HG03108 (cell line): ENCODE measurements around the gene FAM234B.
A peak's percentile ranks its signal among the peaks of the same experiment; 100 is the strongest.
"Not testable (repeated sequence)": the region's sequence is repeated elsewhere in the genome, so short reads cannot be mapped to it uniquely, and the experiment has no call there.

Experiments
- ATAC-seq: cut with Tn5 transposase; IDR thresholded peaks from one replicate; pipeline ENCODE4 v1.9.1; 2021; ENCODE audit warnings: moderate library complexity; ENCODE audit not compliant: unreplicated experiment

The FAM234B gene

DNA sequence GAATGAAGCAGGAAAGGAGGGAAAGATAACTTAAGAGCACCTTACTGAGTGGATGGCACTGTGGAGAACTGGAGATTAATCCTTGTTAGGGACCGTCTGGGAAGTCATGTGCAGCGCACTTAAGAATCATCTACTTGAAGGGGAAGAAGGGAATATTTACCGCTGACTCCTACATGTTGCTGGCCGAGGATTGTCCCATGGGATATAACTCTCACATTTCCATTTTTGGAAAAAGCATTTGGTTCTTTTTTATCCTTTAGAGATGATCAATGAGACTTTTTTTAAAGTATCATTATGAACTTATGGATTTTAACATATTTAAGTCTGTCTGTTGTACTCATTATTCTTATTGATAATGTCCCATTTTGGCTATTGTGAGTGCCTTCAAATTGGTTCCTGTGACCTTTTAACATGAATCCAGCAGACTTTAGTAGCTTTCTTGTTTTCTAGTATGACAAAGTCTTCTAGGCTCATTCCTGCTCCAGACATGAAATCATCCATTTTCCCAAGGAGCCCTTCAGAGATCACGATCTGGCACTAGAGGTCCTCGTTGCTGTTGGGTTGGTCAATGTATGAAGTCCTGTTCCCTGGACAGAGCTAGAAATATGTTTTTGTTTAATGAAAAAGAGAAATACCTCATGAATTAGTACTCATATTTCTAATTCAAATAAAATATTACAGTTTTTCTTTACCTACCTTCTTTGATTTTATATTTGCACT lies 20.2 kb upstream of the FAM234B start:
- no peak for ATAC-seq

DNA sequence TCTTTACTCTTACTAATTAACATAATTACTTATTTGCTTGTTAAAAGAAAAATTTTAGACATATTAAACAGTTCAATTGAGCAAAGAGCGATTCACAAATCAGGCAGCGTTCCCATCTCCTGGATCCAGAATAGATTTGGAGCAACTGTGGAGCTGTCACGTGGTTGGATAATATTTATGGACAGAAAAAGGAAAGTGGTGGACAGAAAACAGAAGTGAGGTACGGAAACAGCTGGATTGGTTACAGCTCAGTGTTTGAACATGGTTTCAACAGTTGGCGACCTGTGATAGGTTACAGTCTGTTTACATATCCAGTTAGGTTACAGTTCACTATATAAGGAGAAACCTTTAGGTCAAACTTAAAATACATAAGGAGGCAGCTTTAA lies 19.7 kb upstream of the FAM234B start:
- no peak for ATAC-seq

DNA sequence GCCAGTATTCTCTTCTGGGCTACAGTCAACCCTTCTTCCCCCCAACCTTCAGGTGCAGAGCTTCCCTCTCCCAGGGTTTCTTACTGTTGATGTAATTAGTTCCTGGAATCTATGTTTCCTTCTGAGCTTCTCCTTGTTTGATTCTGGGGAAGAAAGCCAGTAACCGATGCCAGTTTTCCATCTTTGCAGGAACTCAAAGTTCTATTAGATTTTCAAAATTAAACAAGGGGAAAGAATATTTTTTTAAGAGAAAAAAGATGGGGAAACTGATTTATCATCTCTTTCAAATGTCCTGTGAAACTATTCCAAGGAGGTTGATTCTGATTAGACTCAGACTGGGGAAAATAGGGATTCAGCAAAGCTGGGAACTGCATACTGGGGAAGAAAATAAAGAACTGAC lies 17.9 kb upstream of the FAM234B start:
- ATAC-seq: no peak

DNA sequence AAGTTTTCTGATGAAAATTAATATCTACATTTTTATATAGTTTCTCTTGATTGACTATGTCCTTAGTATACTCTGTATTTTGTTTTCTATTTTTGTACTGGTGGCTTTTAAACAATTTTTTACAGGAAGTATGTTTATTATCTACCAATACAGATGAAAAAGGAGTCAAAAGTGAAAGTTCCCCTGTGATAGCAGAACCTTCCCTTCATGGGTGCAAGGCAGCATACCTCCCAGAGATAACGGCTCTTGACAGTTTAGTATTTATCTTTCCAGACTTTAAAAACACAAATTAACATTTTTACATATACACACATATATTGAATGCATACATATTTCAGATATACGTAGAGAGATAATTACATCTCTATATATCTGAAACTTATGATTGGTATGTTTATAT lies 17.1 kb upstream of the FAM234B start:
- ATAC-seq: no peak

DNA sequence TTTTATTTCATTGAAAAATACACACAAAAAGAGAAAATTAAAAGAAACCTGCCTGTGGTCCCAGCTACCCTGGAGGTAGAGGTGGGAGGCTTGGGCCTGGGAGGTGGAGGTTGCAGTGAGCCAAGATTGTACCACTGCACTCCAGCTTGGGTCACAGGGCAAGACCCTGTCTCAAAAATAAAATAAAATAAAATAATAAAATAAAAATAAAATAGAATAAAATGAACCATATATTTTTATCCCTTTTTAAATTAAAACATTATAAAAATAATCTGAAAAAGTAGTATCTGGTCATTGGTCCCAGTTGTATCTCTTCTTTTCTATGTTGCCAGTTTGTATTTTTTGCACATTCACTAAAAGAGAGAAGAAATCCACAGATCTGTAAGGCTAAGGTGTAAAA lies 16.7 kb upstream of the FAM234B start:
- ATAC-seq: no peak

DNA sequence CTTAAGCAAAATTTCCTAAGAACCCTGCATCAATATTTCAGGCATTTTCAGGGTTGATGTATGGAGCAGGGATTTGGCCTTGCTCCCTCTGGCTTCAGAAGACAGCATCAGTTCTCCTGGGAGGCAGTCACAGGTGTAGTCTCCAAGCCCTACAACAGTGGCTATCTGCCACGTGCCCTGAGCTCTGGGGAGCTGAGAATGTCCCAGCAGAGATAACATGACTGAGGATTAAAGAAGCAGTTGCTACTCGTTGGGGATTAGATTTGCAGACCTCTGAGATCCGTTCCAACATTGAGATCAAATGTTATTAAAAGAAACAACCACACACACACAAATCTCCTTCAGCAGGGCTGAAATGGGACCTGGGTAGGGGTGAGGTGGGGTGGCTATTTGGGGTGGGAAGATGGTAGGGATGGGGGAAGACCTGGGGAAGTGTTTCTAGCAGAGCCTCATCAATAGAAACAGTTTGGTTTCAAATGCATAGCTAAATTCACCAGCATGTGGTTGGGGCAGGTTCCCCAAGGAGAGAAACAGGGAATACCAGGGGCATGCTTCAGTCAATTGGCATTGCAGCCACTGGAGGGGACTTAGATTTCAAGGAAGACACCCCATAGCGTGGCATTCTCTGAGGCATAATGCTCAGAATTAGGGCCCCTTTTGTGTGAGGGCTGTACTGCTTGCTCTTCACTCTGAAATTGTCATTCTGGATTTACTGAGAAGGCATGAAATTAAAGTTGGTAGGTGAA lies 15.2 kb upstream of the FAM234B start:
- no peak for ATAC-seq

DNA sequence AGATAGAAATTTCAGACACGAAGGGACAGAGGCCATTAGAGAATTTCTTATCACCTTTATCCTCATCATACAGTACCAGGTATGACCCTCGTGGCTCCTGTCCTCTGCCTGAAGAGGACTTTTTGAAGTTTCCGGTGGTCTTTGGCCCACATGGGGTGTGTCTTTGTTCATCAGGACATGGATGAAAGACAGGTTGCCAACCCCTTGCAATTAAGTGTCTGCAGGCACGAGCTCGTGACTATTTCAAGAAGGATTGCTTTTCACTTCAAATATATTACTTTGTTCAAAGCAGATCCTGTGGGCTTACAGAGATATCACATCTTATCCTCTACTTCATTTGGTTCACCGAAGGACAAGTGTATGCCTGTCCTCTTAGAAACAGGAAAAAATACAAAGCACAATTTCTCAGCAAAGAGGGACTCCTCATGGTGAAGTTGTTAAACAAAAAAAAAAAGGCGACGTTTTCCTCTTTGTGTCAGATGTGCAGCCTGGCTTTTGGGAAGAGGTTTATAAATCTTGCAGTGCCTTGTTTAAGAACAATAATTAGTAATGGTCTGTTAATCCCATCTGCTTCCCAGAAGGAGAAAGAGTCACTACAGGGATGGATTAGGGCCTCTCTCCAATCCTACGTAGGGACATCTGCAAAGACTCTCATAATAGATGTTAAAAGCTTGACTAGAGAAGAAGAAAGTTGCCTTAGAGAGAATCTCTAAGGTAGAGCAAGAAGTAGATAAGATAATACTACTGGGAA lies 13.5 kb upstream of the FAM234B start:
- no peak for ATAC-seq

DNA sequence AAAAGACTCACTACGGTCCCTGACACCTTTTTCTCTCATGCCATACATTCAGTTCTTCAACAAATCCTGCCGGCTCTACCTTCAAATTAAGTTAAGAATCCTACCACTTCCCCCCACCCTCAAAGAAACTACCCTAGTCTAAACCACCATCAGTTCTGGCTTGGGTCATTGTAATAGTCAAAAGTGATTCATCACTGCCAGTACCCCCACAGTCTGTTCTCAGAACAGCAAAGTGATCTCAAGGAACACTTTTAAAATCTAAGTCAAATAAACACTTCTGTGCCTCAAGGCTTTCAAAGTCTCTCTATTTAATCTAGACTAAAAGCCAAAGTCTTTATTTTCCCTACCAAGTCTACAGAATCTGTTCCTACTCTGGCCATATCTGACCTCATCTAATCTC lies 12.0 kb upstream of the FAM234B start:
- ATAC-seq: no peak

DNA sequence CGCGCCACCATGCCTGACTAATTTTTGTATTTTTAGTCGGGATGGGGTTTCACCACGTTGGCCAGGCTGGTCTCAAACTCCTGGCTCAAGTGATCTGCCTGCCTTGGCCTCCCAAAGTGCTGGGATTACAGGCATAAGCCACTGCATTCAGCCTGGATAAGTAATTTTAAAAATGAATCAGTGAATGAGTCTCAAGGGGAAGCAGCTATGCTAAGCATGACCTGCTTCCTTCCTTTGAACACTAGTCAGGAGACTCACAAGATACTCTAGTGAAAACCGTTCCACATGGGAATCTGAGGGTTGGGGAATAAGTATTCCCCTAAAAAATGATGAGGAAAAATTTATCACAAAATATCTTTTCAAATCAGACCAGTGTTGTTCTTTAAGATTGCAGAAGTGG lies 10.7 kb upstream of the FAM234B start:
- ATAC-seq: no peak

DNA sequence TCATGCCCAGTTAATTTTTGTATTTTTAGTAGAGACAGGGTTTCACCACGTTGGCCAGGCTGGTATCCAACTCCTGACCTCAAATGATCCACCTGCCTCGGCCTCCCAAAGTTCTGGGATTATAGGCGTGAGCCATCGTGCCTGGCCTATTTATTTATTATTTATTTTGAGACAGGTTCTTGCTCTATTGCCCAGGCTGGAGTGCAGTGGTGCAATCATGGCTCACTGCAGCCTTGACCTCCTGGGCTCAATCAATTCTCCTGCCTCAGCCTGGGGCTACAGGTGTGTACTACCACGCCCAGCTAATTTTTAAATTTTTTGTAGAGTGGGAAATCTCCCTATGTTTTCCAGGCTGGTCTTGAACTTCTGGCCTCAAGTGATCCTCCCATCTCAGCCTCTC lies 8.8 kb upstream of the FAM234B start:
- ATAC-seq: not testable (repeated sequence)

DNA sequence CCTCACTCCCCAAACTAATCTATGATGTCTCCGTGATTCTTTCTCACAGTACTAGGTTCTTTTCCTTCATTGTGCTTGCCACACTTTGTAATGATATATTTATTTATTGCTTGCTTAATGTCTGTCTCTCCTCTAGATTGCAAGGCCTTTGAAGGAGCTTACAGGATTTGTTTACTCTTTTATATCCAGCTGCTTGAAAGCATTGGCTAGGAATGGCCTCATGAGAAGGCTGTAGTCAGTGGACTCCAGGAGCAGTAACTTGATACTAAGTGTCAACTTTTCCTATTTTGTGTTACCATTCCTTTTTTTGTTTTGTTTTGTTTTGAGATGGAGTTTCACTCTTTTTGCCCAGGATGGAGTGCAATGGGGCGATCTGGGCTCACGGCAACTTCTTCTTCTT lies 7.3 kb upstream of the FAM234B start:
- ATAC-seq: no peak

DNA sequence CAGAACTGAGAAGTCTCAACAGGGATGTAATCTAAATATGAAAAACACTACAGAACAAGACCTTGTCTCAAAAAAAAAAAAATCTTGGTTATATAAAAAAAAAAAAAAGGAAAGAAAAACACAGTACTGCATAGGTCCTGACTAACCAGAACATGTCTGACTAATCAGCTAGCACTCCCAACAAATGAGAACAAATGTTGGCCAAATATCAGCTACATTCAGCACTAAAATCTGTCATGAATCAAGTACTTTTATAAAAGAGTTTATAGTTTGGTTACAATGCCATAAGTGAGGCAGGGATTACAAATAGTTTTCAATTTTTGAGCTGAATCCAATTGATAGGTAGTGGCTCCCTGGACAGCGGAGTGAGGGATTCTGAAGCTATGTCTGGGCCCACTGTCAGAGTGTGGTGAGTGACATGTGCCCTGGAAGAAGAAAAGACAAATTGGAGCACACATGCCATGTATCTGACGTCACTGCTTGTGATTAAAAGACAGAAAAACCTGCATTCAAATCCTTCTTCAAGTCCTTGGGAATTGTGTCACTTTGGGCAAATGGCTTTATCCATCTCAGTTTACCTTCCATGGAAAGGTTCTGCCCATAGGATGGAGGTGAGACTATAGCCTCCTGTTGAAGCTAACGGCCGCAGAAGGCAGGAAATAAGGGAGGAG lies 5.6 kb upstream of the FAM234B start:
- ATAC-seq: no peak

DNA sequence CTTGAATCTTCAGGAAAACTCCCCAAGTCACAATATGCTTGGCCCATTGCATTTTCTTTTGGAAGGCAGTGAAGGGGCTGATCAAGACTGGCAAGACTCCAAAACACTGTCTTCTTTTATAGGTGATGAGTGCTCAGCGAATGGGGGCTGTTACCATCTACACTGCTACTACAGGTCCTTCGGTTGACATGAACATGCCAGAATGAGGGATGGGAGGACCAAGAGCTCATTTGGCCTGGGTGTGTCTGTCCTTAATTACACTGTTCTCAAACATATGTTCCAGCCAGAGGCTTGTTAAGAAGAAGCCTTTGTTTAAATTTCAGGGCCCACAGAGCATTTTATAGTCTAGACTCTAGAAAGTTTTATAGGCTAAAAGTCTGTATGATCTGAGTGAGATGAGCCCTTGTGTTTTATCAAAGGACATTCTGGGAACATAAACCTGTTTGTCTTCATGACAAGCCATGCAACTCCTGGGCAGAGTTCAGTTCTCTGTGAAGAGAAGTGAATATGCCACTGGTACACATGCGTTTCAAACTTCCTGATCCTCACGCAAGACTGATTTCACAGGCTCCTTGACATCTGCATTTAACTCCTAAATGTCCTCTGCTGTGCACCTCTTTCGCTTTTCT lies 4.7 kb upstream of the FAM234B start:
- no peak for ATAC-seq

DNA sequence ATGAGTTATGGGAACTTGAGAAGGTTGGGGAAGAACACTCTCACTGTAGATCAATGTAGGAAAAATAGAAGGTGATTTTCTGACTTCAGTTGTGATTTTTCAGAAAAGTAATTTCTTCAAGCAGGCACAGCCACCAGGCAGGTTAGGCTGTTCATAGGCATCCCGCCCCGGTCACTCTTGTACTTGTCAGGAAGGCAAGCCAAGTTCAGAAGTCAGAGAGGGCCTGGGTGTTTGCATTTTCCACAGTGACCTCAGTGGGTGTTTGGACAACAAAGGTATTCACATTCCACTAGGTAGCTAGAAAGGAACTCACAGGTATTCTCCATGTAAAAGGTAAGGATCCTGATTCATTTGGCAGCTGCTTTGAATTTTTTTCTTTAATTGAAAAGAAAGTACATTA lies 3.0 kb upstream of the FAM234B start:
- no peak for ATAC-seq

DNA sequence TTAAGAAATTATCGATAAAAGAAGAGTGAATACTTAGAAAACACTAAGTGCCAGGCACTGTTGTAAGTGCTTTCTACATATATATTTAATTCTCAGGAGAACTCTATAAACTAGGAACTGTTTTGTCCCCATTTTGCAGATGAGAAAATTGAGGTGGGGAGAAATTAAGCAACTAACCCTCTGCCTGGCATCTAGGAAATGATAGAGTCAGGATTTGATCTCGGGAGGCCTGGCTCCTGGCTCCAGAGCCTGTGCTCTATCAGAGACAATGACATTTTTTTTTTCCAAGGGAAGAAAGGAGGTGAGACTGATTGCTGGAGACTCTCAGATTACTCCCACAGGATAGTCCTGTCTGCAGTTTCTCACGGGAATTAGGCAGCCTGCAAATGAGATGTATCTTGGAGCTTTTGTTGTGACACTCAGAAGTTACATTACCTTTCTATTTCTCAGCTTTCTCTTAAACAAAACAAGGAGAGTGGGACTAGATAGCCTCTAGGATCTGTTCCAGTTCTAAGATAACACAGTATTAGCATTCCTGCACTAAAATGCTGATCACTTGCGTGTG lies 1.4 kb upstream of the FAM234B start:
- ATAC-seq: no peak

DNA sequence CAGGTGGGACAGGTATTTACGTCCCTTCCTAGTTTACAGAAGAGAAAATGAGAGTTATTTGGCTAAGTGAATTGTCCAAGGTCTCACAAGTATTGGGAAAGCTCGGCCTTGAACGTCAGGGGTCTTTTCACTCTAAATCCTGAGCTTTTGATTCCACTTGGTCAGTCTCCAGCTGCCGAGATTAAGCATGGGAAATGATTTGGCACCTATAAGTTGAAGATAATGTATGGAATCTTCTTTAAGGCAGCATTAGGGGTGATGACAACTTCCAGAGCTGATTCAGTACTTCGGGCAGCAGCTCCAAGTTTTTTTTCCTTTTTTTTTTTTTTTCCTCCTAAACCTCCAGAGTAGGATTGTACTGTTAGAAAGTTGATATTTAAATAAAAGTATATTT lies 722 bp downstream of the FAM234B start:
- no peak for ATAC-seq

DNA sequence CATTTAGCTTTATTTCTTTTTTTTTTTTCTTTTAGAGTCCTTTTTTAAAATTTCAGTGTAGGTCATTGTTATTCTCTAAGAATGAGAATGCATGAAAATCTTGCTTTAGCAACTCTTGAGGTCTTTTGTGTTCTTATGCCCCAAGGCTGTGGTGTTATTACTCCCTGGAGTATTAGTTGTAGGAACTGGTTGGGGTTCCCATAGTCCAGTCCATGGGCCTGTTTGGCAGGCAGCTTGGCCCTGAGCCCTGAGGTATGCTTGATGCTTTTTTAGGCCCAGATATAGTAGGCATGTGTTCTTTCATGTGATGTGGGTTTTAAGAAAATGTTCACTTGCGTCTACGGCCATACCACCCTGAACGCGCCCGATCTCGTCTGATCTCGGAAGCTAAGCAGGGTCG lies 1.6 kb downstream of the FAM234B start:
- ATAC-seq: no peak

DNA sequence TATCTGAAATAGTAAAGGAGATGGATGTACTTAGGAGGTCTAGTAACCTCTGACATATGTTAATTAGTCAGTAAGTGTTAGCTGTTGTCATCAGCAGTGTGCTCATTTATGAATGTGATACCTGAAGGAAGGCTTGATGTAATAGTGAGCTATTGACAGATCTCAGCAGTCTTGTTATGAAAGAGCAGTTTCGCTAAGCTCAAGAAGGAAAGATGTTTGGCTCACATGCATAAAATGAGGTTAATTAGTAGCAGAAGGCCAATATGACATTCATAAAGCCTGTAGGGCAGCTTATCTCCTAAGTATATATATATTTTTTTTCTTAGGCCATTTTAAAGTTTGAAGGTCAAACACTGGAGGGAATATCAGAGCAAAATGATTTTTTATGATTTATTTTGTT lies 2.8 kb downstream of the FAM234B start:
- peak; percentile 49 for ATAC-seq

DNA sequence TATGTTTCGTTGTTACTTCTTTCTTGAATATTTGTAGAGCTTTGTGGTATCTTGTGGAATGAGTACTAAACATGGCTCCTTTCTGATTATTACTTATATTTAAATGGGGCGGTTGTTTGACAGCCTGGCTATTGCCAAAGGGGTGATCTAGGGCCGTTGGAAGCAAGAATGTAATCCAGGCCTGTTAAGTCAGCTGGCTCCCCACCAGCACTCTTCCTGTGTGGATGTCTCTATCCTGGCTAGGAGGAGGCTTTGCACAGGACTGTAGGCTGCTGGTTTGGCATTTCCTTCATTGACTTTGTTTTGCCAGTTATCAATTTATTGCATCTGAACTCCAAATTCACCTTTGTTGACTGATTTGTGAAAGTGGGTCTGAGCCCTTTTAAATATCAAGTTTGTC lies 5.6 kb downstream of the FAM234B start:
- ATAC-seq: no peak

DNA sequence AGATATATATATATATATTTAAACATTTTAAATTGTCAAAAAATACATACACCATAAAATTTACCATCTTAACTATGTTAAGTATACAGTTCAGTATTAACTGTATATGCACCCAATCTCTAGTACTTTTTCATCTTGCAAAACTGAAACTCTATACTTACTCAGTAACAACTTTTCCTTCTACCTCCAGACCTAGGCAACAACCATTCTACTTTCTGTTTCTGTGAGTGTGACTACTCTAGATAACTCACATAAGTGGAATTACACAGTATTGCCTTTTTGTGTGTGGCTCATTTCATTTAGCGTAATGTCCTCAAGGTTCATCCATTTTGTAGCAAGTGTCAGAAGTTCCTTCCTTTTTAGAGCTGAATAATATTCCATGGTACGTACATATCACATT lies 8.2 kb downstream of the FAM234B start:
- ATAC-seq: no peak

DNA sequence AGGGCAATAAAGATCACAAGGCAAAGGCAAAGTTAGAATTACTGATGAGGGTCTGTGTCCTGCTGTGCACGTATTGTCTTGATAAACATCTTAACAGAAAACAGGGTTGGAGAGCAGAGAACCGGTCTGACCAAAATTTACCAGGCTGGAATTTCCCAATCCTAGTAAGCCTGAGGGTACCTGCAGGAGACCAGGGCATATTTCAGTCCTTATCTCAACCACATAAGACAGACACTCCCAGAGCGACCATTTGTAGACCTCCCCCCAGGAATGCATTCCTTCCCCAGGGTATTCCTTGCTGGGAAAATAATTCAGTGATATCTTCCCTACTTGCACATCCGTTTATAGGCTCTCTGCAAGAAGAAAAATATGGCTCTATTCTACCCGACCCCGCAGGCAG lies 9.4 kb downstream of the FAM234B start:
- not testable (repeated sequence) for ATAC-seq
